A172 (cell line): Measurements from ENCODE around the gene PSAP. TPM values are rescaled to one million over a fixed set of nuclear protein-coding genes. Genes with fewer than 3 reads are reported as not detected.

Source experiments
- DNase-seq: peaks from one replicate; pipeline ENCODE4 v3.0.0-alpha.2; 2015; ENCODE audit warnings: low spot score
- total RNA-seq: library from RNA; depleted of rRNA; stranded (reverse); fragments of >200 nt; shearing (Covaris generic); gene quantifications from 2 replicates; pipeline ENCODE4 v1.2.3, GENCODE V29; 2014

Gene PSAP
- total RNA-seq, 1 experiment from 2014 or later: 497 TPM

DNA sequence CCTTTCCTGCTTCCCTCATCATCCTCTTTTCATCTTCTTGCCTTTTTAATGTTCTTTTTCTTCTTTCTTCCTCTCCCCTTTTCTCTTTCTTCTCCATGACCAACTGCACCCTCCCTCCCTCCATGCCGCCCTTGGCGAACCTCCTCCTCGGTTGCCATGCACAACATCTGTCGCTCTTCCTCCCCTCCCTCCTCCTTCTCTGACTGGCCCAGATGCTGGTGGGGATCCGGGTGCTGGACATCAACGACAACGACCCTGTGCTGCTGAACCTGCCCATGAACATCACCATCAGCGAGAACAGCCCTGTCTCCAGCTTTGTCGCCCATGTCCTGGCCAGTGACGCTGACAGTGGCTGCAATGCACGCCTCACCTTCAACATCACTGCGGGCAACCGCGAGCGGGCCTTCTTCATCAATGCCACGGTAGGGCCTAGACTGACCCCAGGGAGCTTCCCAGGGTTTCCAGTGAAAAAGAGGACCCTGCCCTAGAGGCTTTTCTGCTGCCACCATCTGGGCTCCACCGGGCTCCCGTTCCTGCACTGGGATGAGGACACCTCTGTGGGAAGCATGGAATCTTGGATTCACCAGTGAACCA, 66.3 kb downstream of the PSAP start:
- DNase-seq: no peak

DNA sequence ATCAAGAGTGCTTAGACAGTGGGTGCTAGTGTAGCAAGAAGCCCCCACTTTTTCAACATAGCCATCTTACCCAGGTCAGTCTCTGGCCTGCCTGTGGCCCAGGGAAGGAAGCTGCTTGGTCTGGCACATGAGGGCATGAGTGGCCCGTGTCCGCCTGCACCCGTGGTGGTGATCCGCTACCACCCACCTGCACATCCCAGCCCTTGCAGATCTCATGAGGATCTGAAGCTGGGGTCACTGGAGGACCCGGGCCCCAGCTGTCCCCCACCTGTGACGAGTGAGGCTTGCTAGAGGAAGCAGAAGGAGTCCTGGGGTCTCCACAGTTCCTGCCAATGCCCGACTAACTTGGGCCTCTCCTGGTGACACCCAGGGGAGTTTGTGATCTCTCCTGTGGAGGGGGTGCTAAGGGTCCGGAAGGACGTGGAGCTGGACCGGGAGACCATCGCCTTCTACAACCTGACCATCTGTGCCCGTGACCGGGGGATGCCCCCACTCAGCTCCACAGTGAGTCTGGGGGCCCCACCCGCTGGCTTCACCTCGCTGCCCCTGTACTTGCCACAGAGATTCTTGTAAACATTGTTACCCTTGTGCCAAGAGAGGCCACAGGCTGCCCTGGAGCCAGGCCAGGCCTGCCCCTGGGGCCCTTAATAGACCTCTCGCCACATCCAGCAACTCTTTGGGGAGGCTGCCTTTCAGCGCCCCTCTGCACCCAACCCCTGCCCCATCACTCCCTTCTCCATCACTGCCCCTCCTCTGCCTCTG, 67.0 kb downstream of the PSAP start:
- no peak for DNase-seq

- DNase-seq: no peak
Observed at GRCh38 chr10:71782917-71783490, 68.0 kb downstream of the PSAP start.

GRCh38 chr10:71782221-71782916, 68.7 kb downstream of the PSAP start:
- no peak for DNase-seq

- no peak for DNase-seq
Observed at GRCh38 chr10:71780719-71781118, 70.3 kb downstream of the PSAP start.

- DNase-seq: no peak
Observed at GRCh38 chr10:71780156-71780555, 70.9 kb downstream of the PSAP start.

DNA sequence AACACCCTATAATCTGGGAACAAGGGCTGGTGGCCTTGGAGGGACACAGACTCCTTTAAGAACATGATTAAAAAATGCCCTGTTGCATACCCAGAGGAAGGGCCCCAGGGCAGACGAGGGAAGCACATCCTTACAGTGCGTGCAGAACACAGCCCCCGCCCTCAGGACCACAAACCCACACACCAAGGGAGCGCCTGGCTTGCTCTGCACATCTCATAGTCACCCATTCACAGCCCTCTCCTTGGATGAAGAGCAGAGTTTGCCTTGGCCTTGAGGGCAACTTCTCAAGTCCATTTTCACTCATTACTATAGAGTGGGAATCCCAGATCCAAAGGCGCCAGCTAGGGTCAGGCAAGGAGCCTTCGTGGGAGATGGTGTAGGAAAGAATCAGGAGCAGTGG, 71.4 kb downstream of the PSAP start:
- no peak for DNase-seq

DNA sequence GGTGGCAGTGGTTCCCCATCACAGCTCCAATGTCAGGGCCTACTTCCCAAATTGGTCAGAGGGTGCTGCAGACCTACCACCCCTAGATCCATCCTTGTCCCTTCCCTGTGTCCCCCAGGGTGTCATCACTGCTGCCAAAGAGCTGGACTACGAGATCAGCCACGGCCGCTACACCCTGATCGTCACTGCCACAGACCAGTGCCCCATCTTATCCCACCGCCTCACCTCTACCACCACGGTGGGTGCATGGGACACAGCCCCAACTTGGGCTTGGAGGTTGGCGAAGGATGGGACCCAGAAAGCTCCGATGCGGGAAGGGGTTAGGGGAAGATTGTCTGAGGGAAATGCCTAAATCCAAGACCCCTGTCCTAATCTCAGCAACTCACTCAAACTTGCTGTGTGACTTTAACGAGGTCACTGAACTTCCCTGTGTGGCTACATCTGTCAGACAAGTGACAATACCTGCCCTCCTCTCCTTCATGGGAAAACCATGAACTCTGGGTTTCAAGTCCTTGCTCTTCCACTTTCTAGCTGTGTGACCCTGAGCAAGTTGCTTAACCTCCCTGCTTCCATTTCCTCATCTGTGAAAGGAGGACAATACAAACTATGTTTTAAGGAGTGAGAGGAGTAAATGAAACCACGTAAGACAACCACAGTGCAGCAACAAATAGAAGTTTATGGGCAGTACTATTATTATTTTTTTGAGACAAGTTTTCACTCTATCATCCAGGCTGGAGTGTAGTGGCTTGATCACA, 72.8 kb downstream of the PSAP start:
- DNase-seq: no peak

GRCh38 chr10:71777213-71777985, 73.7 kb downstream of the PSAP start:
- DNase-seq: no peak

DNA sequence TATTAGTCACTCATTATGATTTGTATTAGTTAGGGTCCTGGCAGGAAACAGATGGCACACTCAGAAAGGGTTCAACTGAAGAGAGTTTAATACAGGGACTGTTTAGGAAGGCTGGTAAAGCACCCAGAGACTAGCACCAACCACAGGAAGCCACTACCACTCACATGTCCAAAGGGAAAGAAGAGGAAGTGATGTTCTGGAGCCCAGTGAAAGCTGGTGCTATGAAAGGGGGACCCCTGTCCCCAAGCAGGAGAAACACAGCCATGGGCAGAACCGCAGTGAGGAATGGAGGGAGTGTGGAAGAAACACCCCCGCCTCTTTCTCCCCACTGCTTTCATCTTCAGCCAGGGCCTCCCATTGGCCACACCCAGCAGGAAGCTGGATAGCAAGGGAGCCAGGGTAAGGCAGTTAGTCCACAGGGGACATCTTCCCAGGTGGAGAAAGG, 74.5 kb downstream of the PSAP start:
- no peak for DNase-seq

GRCh38 chr10:71774916-71775702, 75.9 kb downstream of the PSAP start:
- DNase-seq: no peak

DNA sequence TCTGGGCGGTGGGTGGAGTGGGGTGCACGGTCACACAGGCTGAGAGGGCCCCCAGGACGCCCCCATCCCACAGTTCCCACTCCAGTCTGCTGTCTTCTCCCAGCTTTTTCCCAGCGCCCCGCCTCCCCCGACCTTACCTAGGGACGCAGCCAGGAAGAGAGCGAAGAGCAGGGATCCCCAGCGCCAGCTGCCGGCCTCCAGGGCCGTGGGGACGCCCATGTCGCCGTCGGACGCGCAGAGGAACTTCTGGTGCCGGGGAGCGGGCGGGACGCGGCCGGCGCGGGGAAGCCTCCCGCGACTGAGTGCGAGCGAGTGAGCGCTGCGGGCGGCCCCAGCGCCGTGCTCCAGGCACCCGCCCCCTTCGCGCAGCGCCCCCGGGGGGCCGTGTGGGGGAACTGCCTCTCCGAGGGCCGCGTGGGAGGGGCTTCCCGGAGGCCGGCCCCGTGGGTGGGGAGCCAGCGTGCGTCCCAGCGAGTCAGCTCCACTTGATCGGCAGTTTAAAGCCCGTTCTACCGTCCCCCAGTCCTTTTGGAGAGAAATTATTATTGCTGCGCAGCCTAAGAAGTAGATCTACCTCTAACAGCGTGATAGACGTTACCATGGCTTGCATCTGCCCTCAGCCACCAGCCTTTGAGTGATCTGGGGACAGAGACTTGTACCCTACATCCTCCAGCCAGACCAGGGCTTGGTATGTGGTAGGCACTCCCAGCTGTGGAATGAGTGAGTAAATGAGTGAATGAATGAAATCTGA, 77.7 kb downstream of the PSAP start, which contains the start of gene VSIR:
Gene VSIR, minus strand, starts transcription at position 300 of the 751 bp plus-strand sequence. Its CDS starts 81 bp downstream, at position 219.
- peak; percentile 40 for DNase-seq

- no peak for DNase-seq
Observed at GRCh38 chr10:71772832-71773220, 78.2 kb downstream of the PSAP start.

DNA sequence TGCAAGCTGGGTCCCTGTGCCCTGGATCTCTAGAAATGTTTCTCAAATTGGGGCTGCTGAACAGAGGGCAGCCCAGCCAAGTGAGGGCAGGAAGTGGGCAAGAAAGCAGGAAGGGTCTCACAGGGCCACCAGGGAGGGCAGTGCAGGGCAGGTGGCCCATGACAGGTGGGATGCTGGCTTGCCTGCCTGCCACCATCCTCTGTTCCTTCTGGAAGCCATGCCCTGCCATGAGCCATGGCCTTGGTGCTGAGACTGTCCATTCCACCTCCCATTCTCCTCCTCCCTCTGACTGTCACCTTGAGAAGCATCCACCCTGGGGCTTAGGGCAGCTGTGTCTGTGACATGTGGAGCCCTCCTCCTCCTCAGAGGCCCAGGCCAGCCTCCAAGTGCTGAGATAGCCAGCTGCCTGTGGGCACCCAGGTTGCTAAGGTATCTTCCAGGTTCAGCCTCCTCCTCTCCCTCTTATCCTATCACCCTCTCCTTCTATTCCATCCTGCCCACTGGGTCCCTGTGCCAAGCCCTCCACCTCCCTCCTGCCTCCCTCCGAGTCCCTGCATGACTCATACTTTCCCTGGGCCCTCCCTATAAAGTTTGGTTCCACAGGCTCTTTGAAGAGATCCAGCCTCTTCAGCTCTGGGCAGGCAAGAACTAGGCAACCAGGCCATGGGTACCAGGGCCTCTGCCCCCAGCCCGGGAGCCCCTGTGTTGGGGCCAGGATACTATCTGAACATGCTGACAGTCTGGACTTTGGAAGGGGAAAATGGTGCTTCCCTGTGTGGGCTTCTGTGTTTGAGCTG, 79.0 kb downstream of the PSAP start:
- DNase-seq: peak; percentile 89

GRCh38 chr10:71771204-71771603, 79.8 kb downstream of the PSAP start:
- DNase-seq: no peak

GRCh38 chr10:71770789-71771188, 80.3 kb downstream of the PSAP start:
- DNase-seq: no peak

DNA sequence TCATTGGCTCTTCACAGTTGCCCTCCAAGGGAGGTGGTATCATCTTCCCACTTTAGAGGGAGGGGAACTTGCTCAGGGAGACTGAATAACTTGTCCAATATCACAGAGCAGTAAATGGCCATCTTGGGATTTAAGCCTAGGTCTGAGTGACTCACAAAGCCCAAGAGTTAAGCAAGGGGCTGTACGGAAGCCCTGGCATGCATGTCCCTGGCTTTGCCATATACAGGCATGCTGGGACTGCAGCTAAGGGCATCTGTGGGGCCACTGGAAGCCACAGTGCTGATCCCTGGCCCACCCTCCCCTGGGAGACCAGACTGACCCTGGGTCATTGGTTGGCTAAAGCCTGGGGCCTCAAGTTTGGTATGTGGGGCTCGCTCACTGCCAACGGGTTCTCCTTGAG, 80.8 kb downstream of the PSAP start:
- DNase-seq: no peak

DNA sequence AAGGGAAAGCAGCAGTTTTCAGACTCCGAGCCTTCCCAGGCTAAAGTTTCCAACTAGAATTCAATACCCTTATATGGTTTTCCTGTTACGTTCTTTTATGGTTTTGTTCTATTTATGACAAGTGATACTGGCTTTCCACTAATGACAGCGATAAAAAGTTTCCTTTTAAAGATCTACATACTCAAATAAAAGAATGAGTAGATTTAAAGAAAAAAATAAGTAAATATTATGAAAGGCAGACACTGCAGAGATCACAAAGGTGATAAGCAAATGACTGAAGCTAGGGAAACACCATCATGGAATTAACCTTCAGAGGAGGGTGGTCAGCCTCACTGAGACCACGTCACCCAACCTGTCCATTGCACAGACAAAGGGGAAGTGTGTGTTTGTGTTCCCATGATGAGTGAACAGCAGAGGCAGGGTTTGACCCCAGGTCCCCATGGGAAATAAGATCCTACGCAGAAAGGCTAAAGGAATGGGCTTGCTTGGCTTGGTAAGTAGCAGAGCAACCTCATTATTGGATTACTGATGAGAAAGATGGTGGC, 81.7 kb downstream of the PSAP start:
- no peak for DNase-seq
